Hepatocyte (in vitro differentiated cells): Measurements from ENCODE around the gene ARHGAP33.

Experiments used
- EZH2 ChIP-seq: fragments of 200-600 bp; sonication (generic); IDR thresholded peaks from 2 replicates; pipeline ENCODE4 v1.6.1; 2016; ENCODE audit warnings: antibody characterized with exemption, mild to moderate bottlenecking, borderline replicate concordance
- EZH2phosphoT487 ChIP-seq: fragments of 200-600 bp; sonication (generic); IDR thresholded peaks from one replicate; pipeline ENCODE4 v1.6.1; 2018; ENCODE audit warnings: antibody characterized with exemption, mild to moderate bottlenecking, low read depth, moderate library complexity; ENCODE audit not compliant: unreplicated experiment, severe bottlenecking
- TF ChIP-seq, protein P1 (sequence below): fragments of 200-600 bp; sonication (generic); IDR thresholded peaks from 2 replicates; pipeline ENCODE4 v1.5.1; 2016; ENCODE audit warnings: antibody characterized with exemption, mild to moderate bottlenecking; ENCODE audit not compliant: poor library complexity

DNA sequence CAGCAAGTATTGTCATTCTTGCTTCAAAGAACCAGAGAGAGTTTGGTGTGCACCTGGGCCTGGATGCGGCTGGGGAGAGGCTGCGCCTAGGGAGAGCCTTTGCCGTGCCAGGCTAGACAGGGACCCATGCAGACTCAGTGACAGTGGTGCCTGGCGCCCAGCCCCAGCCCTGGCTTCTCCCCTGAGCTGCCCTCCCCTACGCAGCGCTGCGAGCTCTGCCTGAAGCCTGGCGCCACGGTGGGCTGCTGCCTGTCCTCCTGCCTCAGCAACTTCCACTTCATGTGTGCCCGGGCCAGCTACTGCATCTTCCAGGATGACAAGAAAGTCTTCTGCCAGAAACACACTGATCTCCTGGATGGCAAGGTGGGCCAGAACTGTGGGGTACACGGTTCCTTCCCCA, 45.6 kb upstream of the ARHGAP33 start:
- TF ChIP-seq, protein P1, sequence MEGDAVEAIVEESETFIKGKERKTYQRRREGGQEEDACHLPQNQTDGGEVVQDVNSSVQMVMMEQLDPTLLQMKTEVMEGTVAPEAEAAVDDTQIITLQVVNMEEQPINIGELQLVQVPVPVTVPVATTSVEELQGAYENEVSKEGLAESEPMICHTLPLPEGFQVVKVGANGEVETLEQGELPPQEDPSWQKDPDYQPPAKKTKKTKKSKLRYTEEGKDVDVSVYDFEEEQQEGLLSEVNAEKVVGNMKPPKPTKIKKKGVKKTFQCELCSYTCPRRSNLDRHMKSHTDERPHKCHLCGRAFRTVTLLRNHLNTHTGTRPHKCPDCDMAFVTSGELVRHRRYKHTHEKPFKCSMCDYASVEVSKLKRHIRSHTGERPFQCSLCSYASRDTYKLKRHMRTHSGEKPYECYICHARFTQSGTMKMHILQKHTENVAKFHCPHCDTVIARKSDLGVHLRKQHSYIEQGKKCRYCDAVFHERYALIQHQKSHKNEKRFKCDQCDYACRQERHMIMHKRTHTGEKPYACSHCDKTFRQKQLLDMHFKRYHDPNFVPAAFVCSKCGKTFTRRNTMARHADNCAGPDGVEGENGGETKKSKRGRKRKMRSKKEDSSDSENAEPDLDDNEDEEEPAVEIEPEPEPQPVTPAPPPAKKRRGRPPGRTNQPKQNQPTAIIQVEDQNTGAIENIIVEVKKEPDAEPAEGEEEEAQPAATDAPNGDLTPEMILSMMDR: no peak
- TF ChIP-seq EZH2 (no peak), EZH2phosphoT487 (no peak)
